Forelimb muscle (tissue), 1 donor: ENCODE data around the gene VIM. TPM values are rescaled to one million over a fixed set of nuclear protein-coding genes. Genes with fewer than 3 reads are reported as not detected.
"Not testable (repeated sequence)": the region's sequence is repeated elsewhere in the genome, so short reads cannot be mapped to it uniquely, and the experiment has no call there.

Source experiments
- DNase-seq: peaks from one replicate; pipeline ENCODE4 v3.0.0-alpha.2; 2013; ENCODE audit warnings: low read depth
- polyA plus RNA-seq: library from polyadenylated mRNA; unstranded; fragments of 120-200 nt; gene quantifications from one replicate; pipeline ENCODE4 v1.2.1, GENCODE V29; 2013; ENCODE audit not compliant: insufficient read length

Gene VIM
- polyA plus RNA-seq, 1 donor = 2,675 TPM

GRCh38 chr10:17232276-17232960 is 4.4 kb downstream of the VIM start:
- DNase-seq = no peak

DNA sequence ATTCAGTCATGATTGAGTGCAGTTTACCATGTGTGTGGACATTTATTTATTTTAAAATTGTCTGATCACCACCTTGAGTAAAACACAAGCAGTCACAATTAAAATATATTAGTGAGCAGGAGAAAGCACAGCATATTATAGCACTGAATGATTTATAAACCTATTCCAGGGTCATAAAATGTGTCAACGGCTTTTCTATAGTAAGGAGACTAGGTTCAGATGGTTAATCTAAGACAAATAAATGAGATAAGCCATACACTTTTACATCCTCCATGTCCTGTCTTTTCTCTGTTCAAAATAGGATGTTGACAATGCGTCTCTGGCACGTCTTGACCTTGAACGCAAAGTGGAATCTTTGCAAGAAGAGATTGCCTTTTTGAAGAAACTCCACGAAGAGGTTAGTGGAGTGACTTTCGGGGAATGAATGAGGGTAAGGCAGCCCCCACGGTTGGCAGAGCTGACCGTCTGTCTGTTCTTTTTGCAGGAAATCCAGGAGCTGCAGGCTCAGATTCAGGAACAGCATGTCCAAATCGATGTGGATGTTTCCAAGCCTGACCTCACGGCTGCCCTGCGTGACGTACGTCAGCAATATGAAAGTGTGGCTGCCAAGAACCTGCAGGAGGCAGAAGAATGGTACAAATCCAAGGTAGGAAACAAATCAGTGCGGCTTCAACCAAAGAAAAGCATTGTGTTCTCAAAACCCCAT is 5.4 kb downstream of the VIM start:
- no peak for DNase-seq

GRCh38 chr10:17234431-17234945 is 6.4 kb downstream of the VIM start:
- no peak for DNase-seq

GRCh38 chr10:17235136-17235535 is 7.1 kb downstream of the VIM start:
- DNase-seq = no peak

GRCh38 chr10:17236468-17237148 is 8.6 kb downstream of the VIM start:
- DNase-seq = no peak

DNA sequence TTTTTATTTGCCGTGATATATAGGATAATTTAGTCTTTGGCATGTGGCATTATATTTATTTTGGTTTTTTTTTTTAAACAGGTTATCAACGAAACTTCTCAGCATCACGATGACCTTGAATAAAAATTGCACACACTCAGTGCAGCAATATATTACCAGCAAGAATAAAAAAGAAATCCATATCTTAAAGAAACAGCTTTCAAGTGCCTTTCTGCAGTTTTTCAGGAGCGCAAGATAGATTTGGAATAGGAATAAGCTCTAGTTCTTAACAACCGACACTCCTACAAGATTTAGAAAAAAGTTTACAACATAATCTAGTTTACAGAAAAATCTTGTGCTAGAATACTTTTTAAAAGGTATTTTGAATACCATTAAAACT is 9.1 kb downstream of the VIM start:
- no peak for DNase-seq

GRCh38 chr10:17237915-17238444 is 9.9 kb downstream of the VIM start:
- DNase-seq = no peak

DNA sequence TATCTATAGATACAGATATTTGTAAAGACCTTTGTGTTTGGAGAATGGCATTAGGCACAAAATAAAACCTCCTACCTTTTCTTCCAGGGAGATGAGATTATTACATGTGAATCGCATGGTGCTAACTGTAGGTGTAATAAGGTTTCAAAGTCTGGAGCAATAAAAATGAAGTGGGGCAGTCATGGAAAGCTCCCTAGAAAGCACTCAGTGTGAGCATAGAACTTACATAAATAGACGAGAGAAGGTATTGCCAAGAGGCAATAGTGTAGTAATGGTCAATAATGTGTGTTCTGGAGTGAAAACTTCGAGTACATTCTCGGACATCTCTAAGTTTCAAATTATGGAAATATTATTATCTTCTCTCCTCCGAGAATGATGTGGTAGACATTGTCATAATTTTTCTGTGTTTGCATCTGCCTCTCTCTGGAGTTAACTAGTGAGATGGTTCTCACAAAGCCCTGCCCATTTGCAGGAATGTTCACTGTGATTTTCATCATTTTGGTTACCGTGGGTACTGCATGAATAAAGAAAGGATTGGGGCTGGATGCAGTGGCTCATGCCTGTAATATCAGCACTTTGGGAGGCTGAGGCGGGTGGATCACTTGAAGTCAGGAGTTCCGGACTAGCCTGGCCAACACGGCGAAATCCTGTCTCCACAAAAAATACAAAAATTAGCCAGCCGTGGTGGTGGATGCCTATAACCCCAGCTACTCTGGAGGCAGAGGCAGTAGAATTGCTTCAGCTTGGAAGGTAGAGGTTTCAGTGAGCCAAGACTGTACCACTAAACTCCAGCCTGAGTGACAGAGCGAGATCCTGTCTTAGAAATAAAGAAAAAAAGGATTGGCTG is 10.6 kb downstream of the VIM start:
- no peak for DNase-seq

GRCh38 chr10:17239345-17240085 is 11.5 kb downstream of the VIM start:
- no peak for DNase-seq

DNA sequence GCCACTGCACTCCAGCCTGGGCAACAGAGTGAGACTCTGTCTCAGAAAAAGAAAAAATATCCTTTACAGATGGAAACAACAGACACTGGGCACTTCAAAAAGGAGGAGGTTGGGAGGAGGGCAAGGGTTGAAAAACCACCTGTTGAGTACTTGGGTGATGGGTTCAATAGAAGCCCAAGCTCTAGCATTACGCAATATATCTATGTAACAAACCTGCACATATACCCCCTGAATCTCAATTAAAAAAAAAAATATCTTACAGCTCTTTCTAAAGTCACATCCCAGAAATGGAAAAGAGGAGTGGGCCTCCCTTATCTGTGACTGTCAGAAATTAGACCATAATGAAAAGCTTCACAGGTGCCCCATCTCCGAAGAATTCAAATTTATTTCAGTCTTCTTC is 12.1 kb downstream of the VIM start:
- DNase-seq = no peak

- no peak for DNase-seq
These were observed 12.6 kb downstream of the VIM start for GRCh38 chr10:17240616-17241015.

DNA sequence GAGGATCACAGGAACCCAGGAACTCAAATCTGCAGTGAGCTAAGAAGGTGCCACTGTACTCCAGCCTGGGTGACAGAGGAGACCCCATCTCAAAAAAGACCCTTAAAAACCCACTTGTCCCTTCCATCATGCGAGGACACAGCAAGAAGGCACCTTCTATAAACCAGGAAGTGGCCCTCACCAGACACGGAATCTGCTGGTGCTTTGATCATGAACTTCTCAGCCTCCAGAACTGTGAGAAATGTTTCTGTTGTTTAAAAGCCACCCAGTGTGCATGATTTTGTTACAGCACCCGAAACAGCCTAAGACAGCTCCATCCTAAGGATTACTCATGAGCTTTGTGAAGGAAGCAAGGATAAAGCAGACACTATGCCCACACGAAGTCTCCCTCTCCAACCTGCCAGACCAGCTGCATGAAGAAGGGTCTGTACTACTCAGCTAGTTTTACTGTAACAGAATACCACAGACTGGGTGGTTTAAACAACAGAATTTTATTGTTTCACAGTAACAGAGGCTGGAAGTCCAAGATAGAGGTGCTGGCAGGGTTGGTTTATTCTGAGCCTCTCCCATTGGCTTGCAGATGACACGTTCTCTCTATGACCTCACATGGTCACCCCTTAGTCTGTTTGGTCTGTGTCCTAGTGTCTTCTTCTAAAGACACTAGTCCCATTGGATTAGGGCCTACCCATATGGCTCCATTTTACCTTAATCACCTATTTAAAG is 13.7 kb downstream of the VIM start:
- no peak for DNase-seq

DNA sequence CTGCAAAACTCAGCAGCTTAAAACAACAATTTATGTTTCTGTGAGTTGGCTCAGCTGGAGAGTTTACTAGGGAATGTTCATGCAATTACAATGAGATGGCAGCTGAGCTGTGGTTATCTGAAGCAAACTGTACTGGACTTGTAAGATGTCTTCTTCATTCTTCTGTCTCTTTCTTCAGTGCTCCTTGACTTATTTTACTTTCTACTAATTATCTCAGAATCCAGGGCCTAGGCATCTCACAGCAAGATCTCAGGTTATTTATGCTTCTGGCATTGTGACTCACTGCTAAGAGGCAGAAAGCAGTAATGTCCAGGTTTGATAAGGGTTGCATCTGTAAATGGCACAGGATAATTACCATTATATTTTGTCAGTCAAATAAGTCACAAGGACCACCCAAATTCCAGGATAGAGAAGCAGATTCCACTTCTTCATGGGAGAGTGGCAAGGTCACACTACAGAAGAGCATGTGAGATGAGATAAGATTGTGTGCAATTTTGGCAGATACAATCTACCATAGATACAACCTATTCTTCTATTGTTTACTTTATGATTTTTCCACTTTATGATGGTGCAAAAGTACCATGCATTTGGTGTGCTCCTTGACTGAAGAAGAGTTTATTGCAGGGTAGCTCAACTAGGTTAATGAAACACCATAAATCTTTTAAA is 16.8 kb downstream of the VIM start:
- DNase-seq = no peak

DNA sequence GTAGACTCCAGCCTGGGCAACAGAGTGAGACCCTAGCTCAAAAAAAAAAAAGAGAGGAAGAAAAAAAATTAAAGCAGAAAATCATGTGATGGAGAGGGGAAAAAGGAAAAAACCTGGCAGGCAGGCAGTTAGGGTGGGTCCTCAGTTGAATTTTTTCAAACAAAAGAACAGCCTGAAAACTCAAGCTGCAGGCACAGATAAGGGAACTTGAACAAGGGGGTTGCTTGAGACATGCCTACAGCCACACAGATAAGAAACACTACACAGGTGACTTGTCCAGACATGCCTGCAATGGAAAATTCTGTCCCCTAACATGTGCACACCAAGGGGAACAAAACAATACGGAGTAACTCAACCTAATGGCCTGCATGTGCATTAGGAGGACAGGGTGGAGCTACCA is 19.2 kb downstream of the VIM start:
- no peak for DNase-seq

DNA sequence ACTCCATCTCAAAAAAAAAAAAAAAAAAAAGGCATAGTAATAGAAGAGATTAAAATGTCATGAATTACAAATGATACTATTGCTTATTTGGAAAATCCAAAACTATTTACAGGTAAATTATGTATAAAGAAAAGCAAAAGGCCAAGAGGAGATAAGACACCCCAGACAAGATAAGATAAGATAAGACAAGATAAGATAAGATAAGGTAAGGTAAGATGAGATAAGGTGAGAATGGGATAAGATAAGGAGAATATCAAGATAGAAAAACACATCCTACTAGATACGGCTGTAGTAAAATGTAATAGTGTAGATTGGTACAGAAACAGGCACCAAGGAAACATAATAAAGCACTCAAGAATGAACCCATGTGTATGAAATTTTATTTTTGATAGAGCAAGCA is 20.9 kb downstream of the VIM start:
- DNase-seq = no peak

- no peak for DNase-seq
These were observed 21.8 kb downstream of the VIM start for GRCh38 chr10:17249820-17250219.

GRCh38 chr10:17250736-17251135 is 22.7 kb downstream of the VIM start:
- DNase-seq = no peak

DNA sequence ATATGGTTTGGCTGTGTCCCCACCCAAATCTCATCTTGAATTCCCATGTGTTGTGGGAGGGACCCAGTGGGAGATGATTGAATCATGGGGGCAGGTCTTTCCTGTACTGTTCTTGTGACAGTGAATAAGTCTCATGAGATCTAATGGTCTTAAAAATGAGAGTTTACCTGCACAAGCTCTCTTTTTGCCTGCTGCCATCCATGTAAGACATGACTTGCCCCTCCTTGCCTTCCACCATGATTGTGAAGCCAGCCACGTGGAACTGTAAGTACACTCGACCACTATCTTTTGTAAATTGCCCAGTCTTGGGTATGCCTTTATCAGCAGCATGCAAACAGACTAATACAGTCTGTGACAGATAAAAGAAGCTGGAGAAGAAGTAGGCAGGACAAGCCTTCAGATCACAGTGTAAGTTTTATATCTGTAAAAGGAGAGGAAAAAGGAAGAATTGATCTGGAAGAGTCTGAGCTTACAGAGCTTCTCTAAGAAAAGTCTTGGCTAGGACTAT is 26.6 kb downstream of the VIM start:
- not testable (repeated sequence) for DNase-seq

- no peak for DNase-seq
These were observed 27.5 kb downstream of the VIM start for GRCh38 chr10:17255512-17255911.
